ENCODE results near the gene SKIL. TPM values are rescaled to one million over a fixed set of nuclear protein-coding genes. Genes with fewer than 3 reads are reported as not detected.

The SKIL gene
- total RNA-seq, 1 experiment from 2014 or later: 35.0 TPM

DNA sequence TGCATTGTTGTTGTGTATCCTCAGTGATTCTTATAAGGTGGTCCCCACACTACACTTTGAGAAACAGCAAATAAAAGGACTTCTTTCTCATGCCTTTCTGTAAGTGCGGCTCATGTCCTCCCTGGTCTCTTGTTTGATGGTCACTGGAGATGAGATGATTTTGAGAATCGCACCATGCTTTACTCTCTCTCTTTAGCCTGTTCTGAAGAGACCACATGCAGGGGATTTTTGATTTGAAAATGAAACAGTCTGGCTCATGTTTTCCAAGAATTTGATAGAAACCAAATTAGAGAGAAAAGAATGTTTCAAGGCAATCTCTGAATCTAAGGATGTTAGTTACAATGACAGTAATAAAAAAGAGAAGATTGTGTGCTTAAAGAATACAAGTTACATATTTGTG lies 79.2 kb downstream of the SKIL start:
- Histone ChIP-seq H3K9me3 (ENCODE audit: low read length) (no peaks in the 10 kb centered on the region), H3K27ac (ENCODE audit: low read length) (no peak overlapping the region), H3K4me1 (ENCODE audit: insufficient read depth, low read length) (peaks cover 7% of the 10 kb centered on the region; the same call in 1 of the 2 replicates), H3K79me2 (ENCODE audit: low read length) (no peaks in the 10 kb centered on the region), H3K36me3 (ENCODE audit: low read depth, low read length) (0 out of 2 replicates have a peak, but pooled peaks cover 10% of the 10 kb centered on the region), H3K9ac (ENCODE audit: low read length) (no peak overlapping the region), H3K4me3 (ENCODE audit: low read length) (no peak overlapping the region), H2AFZ (ENCODE audit: low read length) (no peak overlapping the region), H4K20me1 (ENCODE audit: low read length) (no peaks in the 10 kb centered on the region), H3F3A (ENCODE audit: low read length, unreplicated experiment) (no peaks in the 10 kb centered on the region), H3K9me2 (replicated peaks; ENCODE audit: low read length) (no peaks in the 10 kb centered on the region), H3K27me3 (ENCODE audit: low read length) (no peaks in the 10 kb centered on the region), H3K4me2 (ENCODE audit: low read length) (no peak overlapping the region)
- POLR2A ChIA-PET (ENCODE audit: unreplicated experiment): no interaction called here
- DNase-seq (no peak), ATAC-seq (no peak)
- CTCF ChIA-PET: interaction anchor here (0.6 kb wide), 1 partner anchor 8 kb away, joined by 3 read pairs; no protein-coding TSS in a partner anchor
- TF ChIP-seq, protein P1, sequence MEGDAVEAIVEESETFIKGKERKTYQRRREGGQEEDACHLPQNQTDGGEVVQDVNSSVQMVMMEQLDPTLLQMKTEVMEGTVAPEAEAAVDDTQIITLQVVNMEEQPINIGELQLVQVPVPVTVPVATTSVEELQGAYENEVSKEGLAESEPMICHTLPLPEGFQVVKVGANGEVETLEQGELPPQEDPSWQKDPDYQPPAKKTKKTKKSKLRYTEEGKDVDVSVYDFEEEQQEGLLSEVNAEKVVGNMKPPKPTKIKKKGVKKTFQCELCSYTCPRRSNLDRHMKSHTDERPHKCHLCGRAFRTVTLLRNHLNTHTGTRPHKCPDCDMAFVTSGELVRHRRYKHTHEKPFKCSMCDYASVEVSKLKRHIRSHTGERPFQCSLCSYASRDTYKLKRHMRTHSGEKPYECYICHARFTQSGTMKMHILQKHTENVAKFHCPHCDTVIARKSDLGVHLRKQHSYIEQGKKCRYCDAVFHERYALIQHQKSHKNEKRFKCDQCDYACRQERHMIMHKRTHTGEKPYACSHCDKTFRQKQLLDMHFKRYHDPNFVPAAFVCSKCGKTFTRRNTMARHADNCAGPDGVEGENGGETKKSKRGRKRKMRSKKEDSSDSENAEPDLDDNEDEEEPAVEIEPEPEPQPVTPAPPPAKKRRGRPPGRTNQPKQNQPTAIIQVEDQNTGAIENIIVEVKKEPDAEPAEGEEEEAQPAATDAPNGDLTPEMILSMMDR (conservative IDR thresholded peaks at IDR 0.05; ENCODE audit: low read depth, low read length): no peak
- no peak for TF ChIP-seq EZH2 (IDR thresholded peaks at IDR 0.05; ENCODE audit: low read length, unreplicated experiment)
- TF ChIP-seq EZH2phosphoT487 (IDR thresholded peaks at IDR 0.05; ENCODE audit: borderline replicate concordance, low read length): no peak
- no TSS peak for BruUV-seq (replicated peaks)
- intact Hi-C loops (cut with micrococcal nuclease): no loop called here

DNA sequence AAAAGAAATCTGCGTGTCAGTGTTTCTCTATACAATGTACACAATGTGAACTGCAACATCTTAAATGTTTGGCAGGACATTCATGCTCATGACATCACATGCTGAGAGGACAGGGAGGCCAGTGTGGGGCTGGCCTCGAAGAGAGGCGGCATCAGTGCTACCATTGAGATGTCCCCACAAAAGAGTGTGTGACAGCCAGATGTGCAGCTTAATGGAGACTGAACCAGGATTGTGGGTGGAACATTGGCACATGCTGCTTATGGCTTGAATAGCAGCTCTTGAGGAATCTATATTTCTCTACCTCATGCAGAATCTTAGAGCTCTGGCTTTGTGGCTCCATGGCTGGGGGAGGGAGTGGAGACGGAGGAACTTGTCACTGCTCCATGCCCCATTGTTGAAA lies 79.7 kb downstream of the SKIL start:
- Histone ChIP-seq H3F3A (ENCODE audit: low read length, unreplicated experiment) (no peaks in the 10 kb centered on the region), H2AFZ (ENCODE audit: low read length) (no peak overlapping the region)
- intact Hi-C loops (cut with micrococcal nuclease): no loop called here

More for the DNA sequence above, 79.7 kb downstream of the SKIL start:
- ATAC-seq: no peak
- no peak overlapping the region for H3K4me3 ChIP-seq (ENCODE audit: low read length)
- CTCF ChIA-PET: no interaction called here
- peaks cover 7% of the 10 kb centered on the region; the same call in 1 of the 2 replicates for H3K4me1 ChIP-seq (ENCODE audit: insufficient read depth, low read length)
- BruUV-seq (replicated peaks): no TSS peak
- DNase-seq: no peak
- H3K36me3 ChIP-seq (ENCODE audit: low read depth, low read length): 0 out of 2 replicates have a peak, but pooled peaks cover 10% of the 10 kb centered on the region
- no peaks in the 10 kb centered on the region for H4K20me1 ChIP-seq (ENCODE audit: low read length)
- H3K9ac ChIP-seq (ENCODE audit: low read length): no peak overlapping the region
- TF ChIP-seq EZH2phosphoT487 (IDR thresholded peaks at IDR 0.05; ENCODE audit: borderline replicate concordance, low read length): no peak
- TF ChIP-seq EZH2 (IDR thresholded peaks at IDR 0.05; ENCODE audit: low read length, unreplicated experiment): no peak
- TF ChIP-seq, protein P1 (conservative IDR thresholded peaks at IDR 0.05; ENCODE audit: low read depth, low read length): no peak
- no peak overlapping the region for H3K4me2 ChIP-seq (ENCODE audit: low read length)
- H3K9me2 ChIP-seq (replicated peaks; ENCODE audit: low read length): no peaks in the 10 kb centered on the region
- no peak overlapping the region for H3K27ac ChIP-seq (ENCODE audit: low read length)
- POLR2A ChIA-PET (ENCODE audit: unreplicated experiment): no interaction called here
- H3K79me2 ChIP-seq (ENCODE audit: low read length): no peaks in the 10 kb centered on the region
- H3K27me3 ChIP-seq (ENCODE audit: low read length): no peaks in the 10 kb centered on the region
- no peaks in the 10 kb centered on the region for H3K9me3 ChIP-seq (ENCODE audit: low read length)

Measured in PC-3 (cell line).